GM04503 (cell line): ENCODE measurements around the gene PAM.

Source experiments
- DNase-seq: peaks from one replicate; pipeline ENCODE4 v3.0.0-alpha.2; 2012; ENCODE audit warnings: low read depth

The PAM gene

GRCh38 chr5:102754767-102755431, at the start of gene PAM:
Gene PAM, plus strand, starts transcription at chr5:102755305. Its CDS starts 110,891 bp downstream, at chr5:102866196.
- no peak for DNase-seq

GRCh38 chr5:102711525-102712385, 43.4 kb upstream of the PAM start:
- no peak for DNase-seq

- no peak for DNase-seq
Measured at GRCh38 chr5:102713278-102713677, 41.8 kb upstream of the PAM start.

GRCh38 chr5:102713682-102714231, 41.3 kb upstream of the PAM start:
- DNase-seq, result no peak

GRCh38 chr5:102715082-102715807, 39.9 kb upstream of the PAM start:
- peak; percentile 60 for DNase-seq

- DNase-seq, result no peak
Measured at GRCh38 chr5:102716017-102716416, 39.1 kb upstream of the PAM start.

- no peak for DNase-seq
Measured at GRCh38 chr5:102718819-102719218, 36.3 kb upstream of the PAM start.

GRCh38 chr5:102719886-102720285, 35.2 kb upstream of the PAM start:
- no peak for DNase-seq

GRCh38 chr5:102720969-102721368, 34.1 kb upstream of the PAM start:
- no peak for DNase-seq

- peak; percentile 69 for DNase-seq
Measured at GRCh38 chr5:102722931-102723330, 32.2 kb upstream of the PAM start.

- DNase-seq, result no peak
Measured at GRCh38 chr5:102731693-102732092, 23.4 kb upstream of the PAM start.

GRCh38 chr5:102733534-102733933, 21.6 kb upstream of the PAM start:
- no peak for DNase-seq

GRCh38 chr5:102737161-102737560, 17.9 kb upstream of the PAM start:
- no peak for DNase-seq

- no peak for DNase-seq
Measured at GRCh38 chr5:102737805-102738469, 17.2 kb upstream of the PAM start.

GRCh38 chr5:102740515-102740914, 14.6 kb upstream of the PAM start:
- no peak for DNase-seq

GRCh38 chr5:102742215-102742614, 12.9 kb upstream of the PAM start:
- no peak for DNase-seq

GRCh38 chr5:102743900-102744299, 11.2 kb upstream of the PAM start:
- no peak for DNase-seq

GRCh38 chr5:102747386-102748166, 7.5 kb upstream of the PAM start:
- no peak for DNase-seq

GRCh38 chr5:102749416-102750030, 5.6 kb upstream of the PAM start:
- no peak for DNase-seq

GRCh38 chr5:102750151-102750834, 4.8 kb upstream of the PAM start:
- no peak for DNase-seq
